OCI-LY1 (cell line): Measurements from ENCODE around the gene NXN.

Experiments used
- H2AFZ ChIP-seq: fragments of 200-600 bp; sonication (generic), shearing (Covaris generic); 2 replicates; pipeline ENCODE4 v1.6.0; 2014; ENCODE audit warnings: antibody characterized with exemption, mild to moderate bottlenecking, low read length
- H3F3A ChIP-seq: fragments of 200-600 bp; sonication (generic), shearing (Covaris generic); 2 replicates; pipeline ENCODE4 v1.6.0; 2014; ENCODE audit warnings: mild to moderate bottlenecking, antibody characterized with exemption, low read length, moderate library complexity; ENCODE audit not compliant: insufficient read depth
- H3K27ac ChIP-seq: fragments of 200-600 bp; sonication (generic); 2 replicates; pipeline ENCODE4 v1.5.1; 2014; ENCODE audit warnings: low read length, mixed run types, mild to moderate bottlenecking, low read depth; ENCODE audit not compliant: poor library complexity, severe bottlenecking
- H3K27me3 ChIP-seq: fragments of 200-600 bp; sonication (generic); 2 replicates; pipeline ENCODE4 v1.6.0; 2014; ENCODE audit warnings: antibody characterized with exemption, mild to moderate bottlenecking, low read length, moderate library complexity; ENCODE audit not compliant: insufficient read depth
- H3K36me3 ChIP-seq: fragments of 200-600 bp; sonication (generic); 2 replicates; pipeline ENCODE4 v1.6.1; 2014; ENCODE audit warnings: mild to moderate bottlenecking, antibody characterized with exemption, low read length, moderate library complexity, mixed read lengths; ENCODE audit not compliant: insufficient read depth
- H3K4me1 ChIP-seq: fragments of 200-600 bp; sonication (generic); 2 replicates; pipeline ENCODE4 v1.5.1; 2014; ENCODE audit warnings: mild to moderate bottlenecking, low read length, moderate library complexity; ENCODE audit not compliant: insufficient read depth, severe bottlenecking
- H3K4me2 ChIP-seq: fragments of 200-600 bp; sonication (generic), shearing (Covaris generic); 2 replicates; pipeline ENCODE4 v1.6.1; 2014; ENCODE audit warnings: low read length
- H3K4me3 ChIP-seq: fragments of 200-600 bp; sonication (generic); 2 replicates; pipeline ENCODE4 v1.5.1; 2014; ENCODE audit warnings: low read length, low read depth, mild to moderate bottlenecking, mixed read lengths; ENCODE audit not compliant: poor library complexity, severe bottlenecking
- H3K79me2 ChIP-seq: fragments of 200-600 bp; shearing (Covaris generic); 2 replicates; pipeline ENCODE4 v1.6.1; 2016; ENCODE audit warnings: mixed run types, low read length, mixed read lengths; ENCODE audit not compliant: insufficient read depth
- H3K9ac ChIP-seq: fragments of 200-600 bp; sonication (generic), shearing (Covaris generic); 2 replicates; pipeline ENCODE4 v1.6.1; 2014; ENCODE audit warnings: mild to moderate bottlenecking, low read length, mixed read lengths
- H3K9me2 ChIP-seq: fragments of 200-600 bp; sonication (generic), shearing (Covaris generic); 2 replicates; pipeline ENCODE4 v1.6.1; 2014; ENCODE audit warnings: low read depth, mild to moderate bottlenecking, low read length, mixed read lengths
- H3K9me3 ChIP-seq: fragments of 200-600 bp; shearing (Covaris generic); 2 replicates; pipeline ENCODE4 v1.6.1; 2014; ENCODE audit warnings: low read length, mixed read lengths
- H4K20me1 ChIP-seq: fragments of 200-600 bp; sonication (generic), shearing (Covaris generic); 2 replicates; pipeline ENCODE4 v1.6.0; 2016; ENCODE audit warnings: mild to moderate bottlenecking, low read length; ENCODE audit not compliant: insufficient read depth
- EZH2 ChIP-seq: fragments of 200-600 bp; sonication (generic), shearing (Covaris generic); IDR thresholded peaks from 2 replicates; pipeline ENCODE4 v1.8.0; 2017; ENCODE audit warnings: borderline replicate concordance, mixed run types, mild to moderate bottlenecking, antibody characterized with exemption, low read length, moderate library complexity, mixed read lengths
- TF ChIP-seq, protein P1 (sequence below): fragments of 200-600 bp; sonication (generic), shearing (Covaris generic); IDR thresholded peaks from 2 replicates; pipeline ENCODE4 v1.5.1; 2017; ENCODE audit warnings: mild to moderate bottlenecking, antibody characterized with exemption, low read length, moderate library complexity, mixed read lengths

The NXN gene

DNA sequence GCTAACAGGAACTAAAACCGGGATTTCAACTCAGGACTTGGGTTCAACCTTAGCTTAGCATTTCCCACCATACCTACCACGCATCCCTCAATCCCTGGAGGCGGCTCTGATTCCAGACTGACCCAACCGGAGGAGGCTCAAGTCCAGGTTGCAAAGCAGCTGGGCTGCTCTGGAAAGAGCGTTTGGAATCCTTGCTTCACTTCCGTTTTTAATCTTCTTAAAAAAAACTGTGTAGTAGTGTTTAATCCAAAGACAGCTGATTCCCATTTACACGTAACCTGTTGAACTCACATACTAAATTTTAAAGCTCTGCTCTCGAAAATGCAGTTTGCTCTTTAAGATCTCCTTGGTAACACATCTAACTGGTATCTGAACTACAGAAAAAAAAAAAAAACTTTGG is 50.0 kb downstream of the NXN start:
- Histone ChIP-seq H4K20me1 (no peaks in the 10 kb centered on the region), H3K36me3 (no peaks in the 10 kb centered on the region), H3F3A (no peaks in the 10 kb centered on the region), H2AFZ (no peak overlapping the region), H3K9me2 (no peaks in the 10 kb centered on the region), H3K4me2 (no peak overlapping the region), H3K9ac (no peak overlapping the region), H3K4me1 (no peaks in the 10 kb centered on the region), H3K27me3 (peaks cover 4% of the 10 kb centered on the region; the same call in 1 of the 2 replicates), H3K79me2 (no peaks in the 10 kb centered on the region), H3K9me3 (no peaks in the 10 kb centered on the region), H3K4me3 (no peak overlapping the region), H3K27ac (no peak overlapping the region)
- no peak for TF ChIP-seq EZH2
- TF ChIP-seq, protein P1, sequence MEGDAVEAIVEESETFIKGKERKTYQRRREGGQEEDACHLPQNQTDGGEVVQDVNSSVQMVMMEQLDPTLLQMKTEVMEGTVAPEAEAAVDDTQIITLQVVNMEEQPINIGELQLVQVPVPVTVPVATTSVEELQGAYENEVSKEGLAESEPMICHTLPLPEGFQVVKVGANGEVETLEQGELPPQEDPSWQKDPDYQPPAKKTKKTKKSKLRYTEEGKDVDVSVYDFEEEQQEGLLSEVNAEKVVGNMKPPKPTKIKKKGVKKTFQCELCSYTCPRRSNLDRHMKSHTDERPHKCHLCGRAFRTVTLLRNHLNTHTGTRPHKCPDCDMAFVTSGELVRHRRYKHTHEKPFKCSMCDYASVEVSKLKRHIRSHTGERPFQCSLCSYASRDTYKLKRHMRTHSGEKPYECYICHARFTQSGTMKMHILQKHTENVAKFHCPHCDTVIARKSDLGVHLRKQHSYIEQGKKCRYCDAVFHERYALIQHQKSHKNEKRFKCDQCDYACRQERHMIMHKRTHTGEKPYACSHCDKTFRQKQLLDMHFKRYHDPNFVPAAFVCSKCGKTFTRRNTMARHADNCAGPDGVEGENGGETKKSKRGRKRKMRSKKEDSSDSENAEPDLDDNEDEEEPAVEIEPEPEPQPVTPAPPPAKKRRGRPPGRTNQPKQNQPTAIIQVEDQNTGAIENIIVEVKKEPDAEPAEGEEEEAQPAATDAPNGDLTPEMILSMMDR: no peak

DNA sequence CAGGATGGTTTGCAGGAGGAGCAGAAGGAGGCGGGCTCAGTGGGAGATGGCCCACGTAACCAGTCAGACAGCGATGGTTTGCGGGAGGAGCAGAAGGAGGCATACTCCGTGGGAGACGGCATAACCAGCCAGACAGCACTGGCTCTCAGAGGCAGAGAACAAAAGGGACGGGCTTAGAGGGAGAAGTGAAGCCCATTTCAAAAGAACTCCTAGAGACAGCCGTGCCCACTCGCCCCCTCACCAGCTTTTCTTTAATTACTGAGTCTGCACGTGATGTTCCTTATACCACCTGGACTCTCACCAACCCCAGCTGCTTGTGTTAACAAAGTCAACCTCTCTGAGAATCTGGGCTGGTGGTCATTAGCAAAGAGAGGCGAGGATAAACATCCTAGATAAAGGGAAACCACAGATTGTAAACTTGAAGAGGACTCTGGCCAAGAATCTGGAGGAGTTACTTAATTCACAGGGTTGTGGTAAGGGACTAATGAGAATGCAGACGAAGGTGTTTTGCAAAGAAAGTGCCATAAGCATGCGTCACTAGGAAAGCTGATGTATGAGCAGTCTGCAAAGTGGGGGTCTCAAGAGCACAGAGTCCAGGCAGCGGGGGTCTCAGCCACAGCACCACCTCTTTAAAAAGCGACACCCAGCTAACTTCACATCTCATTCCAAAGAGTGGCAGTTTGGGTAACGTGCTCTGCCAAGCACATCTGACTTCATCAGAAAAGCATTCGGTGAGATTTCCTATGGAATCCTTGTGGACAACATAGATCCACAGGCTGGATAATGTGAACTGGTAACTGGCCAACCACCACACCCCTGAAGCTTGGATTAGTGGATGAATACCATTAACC is 51.7 kb downstream of the NXN start:
- Histone ChIP-seq H3K36me3 (no peaks in the 10 kb centered on the region), H3K79me2 (no peaks in the 10 kb centered on the region), H3K9me3 (no peaks in the 10 kb centered on the region), H3K27me3 (no peaks in the 10 kb centered on the region; the same call in 1 of the 2 replicates), H3K4me2 (no peak overlapping the region), H3K9me2 (no peaks in the 10 kb centered on the region), H4K20me1 (no peaks in the 10 kb centered on the region), H3K27ac (no peak overlapping the region), H3F3A (no peaks in the 10 kb centered on the region), H2AFZ (no peak overlapping the region), H3K4me3 (no peak overlapping the region), H3K4me1 (no peaks in the 10 kb centered on the region), H3K9ac (no peak overlapping the region)
- no peak for TF ChIP-seq EZH2
- TF ChIP-seq, protein P1: no peak

DNA sequence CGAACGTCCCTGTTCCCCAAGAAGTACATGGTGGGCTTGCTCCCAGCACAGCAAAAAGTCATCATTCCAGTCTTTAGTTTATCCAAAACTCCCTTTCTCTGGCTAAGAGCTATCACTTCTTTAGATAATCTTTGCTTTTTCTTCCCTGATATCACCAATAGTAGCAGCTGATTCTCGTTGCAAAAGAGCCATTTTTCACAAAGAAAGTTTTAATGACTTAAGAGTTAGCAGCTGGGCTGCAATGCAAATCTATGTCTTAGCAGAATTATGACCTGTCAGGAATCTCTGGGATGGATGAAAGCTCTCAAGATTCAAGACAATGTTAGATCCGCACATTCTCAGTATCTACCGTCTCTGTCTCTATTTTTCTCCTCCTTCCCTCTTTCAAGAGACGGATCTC is 53.8 kb downstream of the NXN start:
- H3F3A ChIP-seq: no peaks in the 10 kb centered on the region

More for the DNA sequence above, 53.8 kb downstream of the NXN start:
- Histone ChIP-seq H3K4me1 (no peaks in the 10 kb centered on the region), H3K9me2 (no peaks in the 10 kb centered on the region), H4K20me1 (no peaks in the 10 kb centered on the region), H3K9me3 (no peaks in the 10 kb centered on the region), H2AFZ (no peak overlapping the region), H3K4me2 (no peak overlapping the region), H3K27me3 (no peaks in the 10 kb centered on the region), H3K27ac (no peak overlapping the region), H3K4me3 (no peak overlapping the region), H3K79me2 (no peaks in the 10 kb centered on the region), H3K36me3 (no peaks in the 10 kb centered on the region), H3K9ac (no peak overlapping the region)
- TF ChIP-seq, protein P1: no peak
